Stimulated activated CD4-positive, alpha-beta T cell treated with anti-CD3 and anti-CD28 coated beads, Interleukin-12 subunit alpha, Interleukin-12 subunit beta, amount 100 ng/mL, for 4 hours (primary cell): ENCODE data around the gene FLT4.
"Not testable (repeated sequence)": the region's sequence is repeated elsewhere in the genome, so short reads cannot be mapped to it uniquely, and the experiment has no call there.

Experiments used
- DNase-seq: peaks from one replicate; pipeline ENCODE4 v3.0.0-alpha.2; 2020

The FLT4 gene

DNA sequence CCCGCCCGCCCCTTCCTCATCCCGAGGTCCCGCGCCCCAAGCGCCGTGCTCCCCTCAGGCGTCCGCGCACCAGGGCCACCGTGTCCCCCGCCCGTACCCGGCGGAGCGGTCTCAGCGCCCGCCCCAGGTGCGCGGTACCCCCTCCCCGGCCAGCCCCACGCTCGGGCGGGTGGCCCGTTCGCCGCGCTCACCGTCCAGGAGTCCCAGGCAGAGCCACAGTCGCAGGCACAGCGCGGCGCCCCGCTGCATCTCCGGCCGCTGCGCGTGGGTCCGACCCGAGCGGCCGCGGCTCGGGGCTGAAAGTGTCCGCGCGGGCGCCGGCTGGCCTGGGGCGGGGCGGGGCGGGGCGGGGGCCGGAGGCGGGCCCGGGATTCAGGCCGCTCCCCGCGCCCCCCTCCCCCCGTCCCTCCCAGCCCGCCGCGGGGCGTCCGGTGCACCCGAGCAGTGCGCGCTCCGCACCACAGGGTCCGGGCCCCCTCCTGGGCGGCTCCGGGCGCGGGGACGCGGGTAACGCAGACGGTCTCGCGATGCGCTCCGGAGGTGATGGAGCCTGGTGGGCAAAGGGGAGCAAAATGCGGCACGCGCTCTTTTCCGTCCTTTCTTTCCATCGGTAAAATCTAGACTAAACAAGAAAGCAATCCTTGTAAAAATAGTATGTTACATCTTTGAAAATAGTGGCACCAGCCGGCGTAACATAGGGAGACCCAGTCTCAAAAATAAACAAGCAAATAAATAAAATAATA, at the start of gene FLT4:
FLT4 (minus strand) TSS at position 304 of the 743 bp plus-strand sequence; CDS start at position 249, 55 bp downstream.
- no peak for DNase-seq

DNA sequence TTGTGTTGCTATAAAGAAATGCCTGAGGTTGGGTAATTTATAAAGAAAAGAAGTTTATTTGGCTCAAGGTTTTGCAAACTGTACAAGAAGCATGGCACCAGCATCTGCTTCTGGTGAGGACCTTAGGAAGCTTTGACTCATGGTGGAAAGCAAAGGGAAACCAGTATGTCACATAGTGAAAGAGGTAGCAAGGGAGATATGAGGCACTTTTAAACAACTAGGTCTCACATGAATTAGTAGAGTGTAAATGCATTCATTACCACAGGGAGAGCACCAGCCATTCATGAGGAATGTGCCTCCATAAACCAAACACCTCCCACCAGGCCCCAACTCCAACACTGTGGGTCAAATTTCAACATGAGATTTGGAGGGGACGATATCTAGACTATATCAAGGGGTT, 49.6 kb upstream of the FLT4 start:
- no peak for DNase-seq

DNA sequence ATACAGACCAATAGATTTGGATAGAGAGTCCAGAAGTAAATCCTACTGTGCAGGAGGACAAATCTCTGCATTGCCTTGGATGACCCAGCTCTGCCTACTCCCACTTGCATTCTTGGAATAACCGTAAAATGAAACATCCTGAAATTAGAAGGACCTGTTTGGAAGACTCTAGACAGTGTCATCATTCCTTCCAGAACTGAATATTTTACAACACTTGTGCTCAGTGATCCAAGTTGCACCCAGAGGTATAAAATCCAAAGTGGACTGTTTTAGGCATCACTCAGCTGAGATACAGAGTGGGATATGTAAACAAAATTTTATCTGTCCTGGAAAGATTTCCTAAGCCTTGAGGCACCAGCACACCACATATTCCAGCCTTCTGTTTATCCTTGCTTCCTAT, 46.7 kb upstream of the FLT4 start:
- DNase-seq, result no peak

DNA sequence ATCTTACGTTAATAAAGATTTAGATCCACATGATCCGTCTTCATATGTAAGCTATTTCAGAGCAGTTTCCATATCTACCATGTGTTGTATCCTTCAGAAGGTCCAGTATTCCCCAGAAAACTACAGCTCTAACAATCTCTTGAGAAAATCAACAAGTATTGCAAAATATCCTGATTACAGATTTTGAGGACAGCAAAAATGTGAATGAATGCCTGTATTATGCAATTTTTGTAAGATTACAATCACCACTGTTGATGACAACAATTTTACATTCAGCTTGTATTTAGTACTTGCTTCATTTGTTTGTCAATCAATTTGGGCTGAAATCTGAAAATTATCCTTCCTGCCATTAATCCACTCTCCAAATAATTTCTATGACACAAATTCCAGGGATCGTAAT, 43.0 kb upstream of the FLT4 start:
- no peak for DNase-seq

DNA sequence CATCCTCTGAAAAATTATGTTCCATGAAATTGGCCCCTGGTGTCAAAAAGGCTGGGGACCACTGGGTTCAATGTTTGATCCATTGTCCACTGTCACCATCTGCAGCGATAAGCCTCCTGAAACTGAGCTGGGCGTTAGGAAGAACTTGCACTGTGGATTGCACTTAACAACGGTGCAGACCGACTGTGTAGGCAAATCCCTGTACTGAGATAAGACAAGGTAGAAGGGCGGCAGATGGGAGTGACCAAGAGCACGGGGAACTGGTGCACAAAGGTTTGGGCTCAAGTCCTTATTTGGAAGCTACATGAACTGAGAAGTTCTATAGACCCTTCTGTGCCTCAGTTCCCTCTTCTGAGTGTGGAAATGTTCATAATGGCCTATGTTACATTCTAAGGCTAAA, 41.6 kb upstream of the FLT4 start:
- DNase-seq, result no peak

DNA sequence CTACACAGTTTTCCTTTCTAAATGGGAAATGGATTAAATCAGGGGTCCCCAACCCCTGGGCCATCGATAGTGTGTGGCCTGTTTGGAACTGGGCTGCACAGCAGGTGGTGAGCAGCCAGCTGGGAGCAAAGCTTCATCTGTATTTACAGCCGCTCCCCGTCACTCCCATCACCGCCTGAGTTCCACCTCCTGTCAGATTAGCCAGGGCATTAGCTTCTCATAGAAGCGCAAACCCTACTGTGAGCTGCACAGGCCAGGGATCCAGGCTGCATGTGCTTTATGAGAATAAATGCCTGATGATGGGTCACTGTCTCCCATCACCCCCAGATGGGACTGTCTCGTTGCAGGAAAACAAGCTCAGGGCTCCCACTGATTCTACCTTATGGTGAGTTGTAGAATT, 41.2 kb upstream of the FLT4 start:
- no peak for DNase-seq

DNA sequence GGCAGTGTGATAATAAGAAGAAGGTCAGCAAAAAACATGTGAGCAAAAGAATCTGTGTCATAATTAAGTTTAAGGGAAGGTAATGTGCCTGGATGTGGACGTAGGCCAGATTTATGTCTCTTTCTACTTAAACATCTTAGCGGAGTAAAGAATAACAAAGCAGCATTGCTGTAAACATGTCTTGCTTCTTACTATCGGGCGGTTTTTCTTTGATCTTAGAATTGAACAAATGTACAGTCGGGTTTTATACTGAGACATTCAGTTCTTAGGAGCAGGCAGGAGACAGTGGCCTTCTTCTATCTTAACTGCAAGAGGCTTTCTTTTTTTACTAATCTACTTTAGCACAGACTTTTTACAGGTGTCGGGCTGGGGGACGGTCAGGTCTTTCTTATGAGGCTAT, 40.4 kb upstream of the FLT4 start:
- DNase-seq, result no peak

DNA sequence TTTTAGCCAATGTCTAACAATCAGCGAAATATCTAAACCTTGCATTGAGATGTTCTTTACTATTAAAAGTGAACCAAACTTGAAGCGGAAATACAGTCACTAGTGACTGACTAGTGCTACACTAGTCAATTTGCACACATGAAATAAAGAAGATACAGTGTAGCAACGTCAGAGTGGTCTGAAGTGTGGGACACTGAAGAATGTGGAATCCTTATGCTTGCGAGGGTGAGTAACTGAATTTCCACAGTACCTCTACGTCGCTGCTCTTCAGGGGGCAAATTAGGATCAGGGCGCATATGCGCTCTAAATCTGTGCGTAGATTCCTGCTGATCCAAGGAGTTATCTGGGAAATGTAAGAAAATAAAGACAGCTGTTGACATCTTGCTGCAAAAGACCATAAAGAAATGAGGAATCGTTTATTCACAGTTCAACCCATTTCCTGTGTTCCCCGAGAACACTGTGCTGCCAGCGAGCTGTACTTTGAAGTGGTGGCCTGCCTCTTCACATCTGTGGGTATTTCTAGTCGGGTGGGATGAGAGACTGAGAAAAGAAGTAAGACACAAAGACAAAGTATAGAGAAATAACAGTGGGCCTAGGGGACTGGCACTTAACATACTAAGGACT, 39.8 kb upstream of the FLT4 start:
- no peak for DNase-seq

DNA sequence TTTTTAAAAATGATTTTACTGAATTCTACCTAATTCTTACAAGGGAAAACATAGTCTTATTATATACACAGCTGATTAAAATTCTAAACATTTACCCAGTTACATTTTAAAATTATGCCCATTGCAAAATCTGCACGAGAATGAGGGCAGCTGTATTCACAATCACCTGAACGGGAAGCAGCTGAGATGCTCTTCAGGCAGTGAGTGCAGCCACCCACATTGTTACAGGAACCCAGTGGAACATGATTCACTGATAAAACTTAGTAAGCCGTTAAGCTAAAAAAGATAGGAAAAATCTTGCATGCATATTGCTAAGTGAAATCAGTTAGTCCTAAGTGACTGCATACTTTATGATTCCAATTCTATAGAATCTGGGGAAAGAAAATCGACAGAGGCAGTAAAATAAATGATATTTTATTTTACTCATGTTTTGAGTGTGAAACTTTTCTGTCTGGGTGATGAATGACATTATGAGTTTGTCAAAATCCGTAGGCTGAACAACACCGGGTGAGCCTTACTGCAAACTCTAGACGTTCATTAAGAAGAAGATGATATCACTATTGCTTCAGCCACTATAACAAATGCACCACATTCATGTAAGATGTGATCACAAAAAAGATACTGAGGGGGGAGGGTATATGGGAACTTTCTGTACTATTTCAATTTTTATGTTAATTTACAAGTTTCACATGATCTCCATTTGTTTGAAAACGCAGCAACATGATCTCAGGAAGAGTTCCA, 39.1 kb upstream of the FLT4 start:
- DNase-seq, result no peak

DNA sequence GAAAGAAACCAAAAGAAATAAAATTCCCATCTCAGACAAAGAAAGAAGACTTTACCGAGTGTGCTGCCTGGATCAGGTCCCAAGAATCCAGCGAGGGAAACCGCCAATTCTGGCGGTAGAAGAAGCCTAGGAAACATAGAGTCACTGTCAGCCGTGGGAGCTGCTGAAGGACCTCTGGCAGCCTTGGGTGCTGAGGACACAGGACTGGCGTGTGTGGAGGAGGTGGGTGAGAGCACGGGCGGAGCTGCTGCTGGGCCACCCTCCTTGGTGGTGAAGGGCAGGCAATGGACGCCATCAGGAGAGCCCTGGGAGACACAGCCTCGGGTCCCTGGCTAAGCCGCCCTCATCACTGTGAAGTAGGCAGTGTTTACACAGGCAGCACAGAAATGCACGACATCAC, 37.4 kb upstream of the FLT4 start:
- not testable (repeated sequence) for DNase-seq

DNA sequence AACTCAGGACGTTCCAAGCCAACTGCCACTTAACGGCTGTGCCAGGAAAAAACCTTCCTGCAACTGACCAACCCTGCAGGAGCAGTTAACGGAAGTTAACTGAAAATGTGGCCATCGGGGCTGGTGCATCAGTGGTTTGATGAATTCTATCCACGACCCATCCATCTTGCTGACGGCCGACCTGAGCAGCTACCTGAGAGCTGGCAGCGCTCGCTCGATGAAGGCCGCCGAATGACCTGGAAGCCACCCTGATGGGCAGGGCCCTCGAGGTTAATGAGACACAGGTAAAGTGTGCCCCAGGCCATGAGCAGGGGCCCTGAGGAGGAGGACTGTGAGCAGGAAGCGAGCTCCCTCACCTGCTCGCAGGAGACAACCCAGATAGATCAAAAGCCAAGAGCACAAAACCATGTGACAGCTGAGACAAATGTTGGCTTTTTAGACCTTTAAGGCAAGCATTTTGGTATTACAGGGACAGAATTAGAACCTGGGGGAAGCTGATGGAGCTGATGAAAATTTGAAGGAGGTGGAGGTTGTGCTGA, 35.3 kb upstream of the FLT4 start:
- no peak for DNase-seq

DNA sequence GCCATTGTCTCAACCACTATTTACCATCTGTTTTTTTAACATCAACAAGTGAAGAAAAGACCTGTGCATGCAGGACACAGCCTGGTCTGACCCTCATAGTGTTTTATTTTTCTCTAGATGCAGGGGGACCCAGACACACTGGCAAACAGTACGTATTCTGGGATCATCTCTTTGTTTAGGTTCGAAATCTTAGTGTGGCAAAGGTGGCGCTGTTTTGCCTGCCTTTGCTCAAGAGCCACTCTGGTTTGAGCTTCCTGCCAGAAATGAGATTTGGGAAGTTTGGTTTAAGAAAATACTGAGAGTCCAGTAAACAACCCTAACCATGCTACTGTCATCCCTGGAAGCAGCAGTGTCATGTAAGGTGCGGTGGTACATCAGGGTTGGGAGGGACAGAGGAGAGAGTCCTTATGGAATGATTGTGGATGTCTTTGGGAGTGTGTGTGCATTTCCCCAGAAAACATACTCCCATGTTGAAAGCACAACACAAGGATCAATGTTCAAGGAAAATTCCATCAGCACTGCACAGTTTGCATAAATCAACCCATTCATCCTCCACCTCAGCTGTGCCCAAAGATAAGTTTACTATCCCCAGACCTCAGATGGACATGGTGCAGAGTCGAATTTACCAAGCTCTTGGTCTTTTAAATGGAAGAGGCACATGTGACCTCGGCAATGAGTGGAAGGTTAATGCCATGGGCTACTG, 34.0 kb upstream of the FLT4 start:
- DNase-seq, result no peak

DNA sequence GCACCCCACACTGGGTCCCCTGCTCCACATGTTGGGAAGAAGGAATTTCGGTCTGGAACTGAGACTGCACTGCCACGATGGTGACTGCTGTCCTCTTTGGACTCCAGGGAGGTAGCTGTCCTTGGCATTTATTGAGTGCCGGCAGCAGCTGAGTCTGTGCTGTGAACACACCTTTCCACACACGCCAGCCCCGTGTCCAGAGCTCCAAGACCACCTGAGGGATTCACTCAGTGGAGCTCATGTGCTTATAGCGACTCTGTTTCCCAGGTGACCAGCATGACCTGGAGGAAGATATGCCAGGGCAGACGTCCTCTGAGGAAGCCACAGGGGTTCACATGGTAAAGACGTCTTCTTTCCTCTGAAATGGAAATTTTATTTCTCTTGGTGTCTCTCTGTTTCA, 33.2 kb upstream of the FLT4 start:
- DNase-seq, result no peak

DNA sequence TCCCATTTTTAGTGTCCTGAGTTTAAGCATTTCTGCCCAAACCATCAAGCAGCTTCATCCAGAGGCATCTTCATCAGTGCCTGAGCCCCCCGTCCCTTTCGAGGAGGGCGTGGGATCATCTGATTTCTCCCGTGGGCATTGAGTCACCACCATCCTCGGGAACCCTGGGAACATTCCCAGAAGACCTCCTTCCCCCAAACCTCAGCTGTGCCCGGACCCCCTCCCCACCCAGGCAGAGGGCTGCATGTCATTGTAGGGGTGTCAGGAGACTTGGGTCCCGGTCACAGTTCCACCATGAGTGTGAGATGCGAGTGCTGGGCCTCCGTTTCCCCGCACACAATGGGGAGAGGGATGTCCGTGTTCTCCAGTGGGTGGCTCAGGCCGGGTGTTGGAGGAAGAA, 32.6 kb upstream of the FLT4 start:
- not testable (repeated sequence) for DNase-seq

DNA sequence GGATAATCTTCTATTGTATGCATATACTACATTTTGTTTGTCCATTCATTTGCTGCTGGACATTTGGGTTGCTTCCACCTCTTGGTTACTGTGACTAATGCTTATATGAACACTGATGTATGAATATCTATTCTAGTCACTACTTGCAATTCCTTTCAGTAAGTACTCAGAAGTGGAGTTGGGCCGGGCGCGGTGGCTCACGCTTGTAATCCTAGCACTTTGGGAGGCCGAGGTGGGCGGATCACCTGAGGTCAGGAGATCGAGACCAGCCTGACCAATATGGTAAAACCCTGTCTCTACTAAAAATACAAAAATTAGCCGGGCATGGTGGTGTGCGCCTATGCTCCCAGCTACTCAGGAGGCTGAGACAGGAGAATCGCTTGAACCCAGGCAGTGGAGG, 28.9 kb upstream of the FLT4 start:
- DNase-seq, result not testable (repeated sequence)

DNA sequence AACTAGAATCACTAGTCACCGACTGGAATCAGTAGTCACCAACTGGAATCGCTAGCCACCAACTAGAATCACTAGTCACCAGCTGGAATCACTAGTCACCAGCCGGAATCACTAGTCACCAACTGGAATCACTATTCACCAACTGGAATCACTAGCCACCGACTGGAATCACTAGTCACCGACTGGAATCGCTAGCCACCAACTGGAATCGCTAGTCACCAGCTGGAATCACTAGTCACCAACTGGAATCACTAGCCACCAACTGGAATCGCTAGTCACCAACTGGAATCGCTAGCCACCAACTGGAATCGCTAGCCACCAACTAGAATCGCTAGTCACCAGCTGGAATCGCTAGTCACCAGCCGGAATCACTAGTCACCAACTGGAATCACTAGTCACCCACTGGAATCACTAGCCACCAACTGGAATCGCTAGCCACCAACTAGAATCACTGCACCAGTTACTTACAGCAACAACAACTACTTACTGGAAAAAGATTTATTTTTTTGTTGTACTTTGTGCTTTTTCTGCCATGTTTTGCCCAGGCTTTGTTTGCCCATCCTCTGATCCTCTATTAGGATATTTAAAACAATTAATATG, 25.7 kb upstream of the FLT4 start:
- DNase-seq, result no peak

DNA sequence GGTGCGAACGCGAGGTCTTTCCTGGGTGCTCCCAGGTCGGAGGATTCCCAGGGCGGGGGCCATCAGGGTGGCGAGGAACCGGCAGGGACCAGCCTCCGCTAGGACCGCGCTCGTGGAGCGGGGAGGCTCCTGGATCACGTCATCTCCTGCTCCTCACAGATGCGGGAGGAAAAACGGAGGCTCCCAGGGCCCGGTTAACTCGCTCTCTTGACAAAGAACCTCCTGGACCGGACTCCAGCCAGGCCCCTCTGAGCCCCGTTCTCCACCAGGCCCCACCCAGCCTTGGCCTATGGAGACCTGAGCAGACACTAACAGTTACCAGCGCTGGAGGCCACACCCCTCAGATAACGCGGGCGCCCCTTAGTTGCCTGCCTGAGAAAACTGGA, 24.7 kb upstream of the FLT4 start:
- not testable (repeated sequence) for DNase-seq

DNA sequence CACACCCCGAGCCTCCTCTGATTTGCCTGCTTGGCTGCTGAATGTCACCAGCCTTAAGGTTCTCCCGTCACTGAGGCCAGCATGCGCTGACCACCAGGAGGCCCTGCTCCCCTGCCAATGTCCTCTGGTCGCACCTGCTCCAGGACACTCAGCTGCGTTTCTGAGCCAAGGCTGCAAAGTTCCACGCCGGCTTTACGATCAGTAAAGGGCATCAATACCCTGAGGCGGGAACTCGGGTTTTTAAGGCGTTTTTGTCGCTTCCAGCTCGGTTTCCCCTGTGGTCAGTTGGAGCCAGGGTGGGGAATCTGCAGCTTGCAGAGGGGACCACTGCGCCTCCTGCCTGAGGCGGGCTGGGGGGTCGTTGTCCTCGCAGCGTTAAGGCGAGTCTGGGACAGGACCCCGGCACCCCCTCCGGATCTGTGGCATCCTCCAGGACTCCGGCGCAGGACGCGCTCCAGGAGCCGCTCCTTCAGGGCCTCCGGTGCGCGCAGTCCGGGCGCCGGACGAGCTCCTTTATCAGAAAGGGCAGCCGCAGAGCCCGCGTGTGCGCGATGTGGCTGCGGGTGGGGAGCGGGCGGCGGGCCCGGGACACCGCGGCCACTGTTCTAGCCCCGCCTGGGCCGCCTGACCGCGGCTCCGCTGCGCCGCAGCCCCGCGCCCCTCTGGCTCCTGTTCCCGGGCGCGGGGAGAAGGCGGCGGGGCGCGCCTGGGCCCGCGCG, 24.1 kb upstream of the FLT4 start:
- DNase-seq, result no peak

DNA sequence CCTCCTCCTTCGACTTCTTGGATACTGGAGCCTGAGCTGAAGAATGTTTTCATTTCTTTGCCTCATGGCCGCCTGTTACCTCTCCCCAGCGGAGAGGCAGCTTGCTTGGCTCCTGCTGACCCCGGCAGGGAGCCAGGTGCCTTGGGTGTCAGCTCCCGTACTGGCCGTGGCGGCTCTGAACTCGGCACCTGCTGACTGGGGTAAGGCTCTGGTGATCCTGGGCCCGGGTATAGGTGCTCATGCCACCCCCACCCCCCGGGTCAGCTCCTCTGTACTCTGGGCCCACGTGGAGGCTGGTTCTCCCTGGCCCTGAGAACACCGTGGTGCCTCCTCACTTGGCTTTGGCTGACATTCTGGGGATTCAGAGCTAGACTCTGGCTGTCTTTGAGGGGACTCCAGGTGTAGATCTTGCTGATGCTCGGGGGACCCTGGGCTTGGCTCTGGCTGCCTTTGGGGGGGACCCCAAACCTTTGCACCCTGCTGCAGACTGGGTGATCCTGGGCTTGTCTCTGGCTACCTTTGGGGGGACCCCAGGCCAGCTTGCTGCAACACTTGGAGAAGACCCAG, 22.6 kb upstream of the FLT4 start:
- DNase-seq, result not testable (repeated sequence)

DNA sequence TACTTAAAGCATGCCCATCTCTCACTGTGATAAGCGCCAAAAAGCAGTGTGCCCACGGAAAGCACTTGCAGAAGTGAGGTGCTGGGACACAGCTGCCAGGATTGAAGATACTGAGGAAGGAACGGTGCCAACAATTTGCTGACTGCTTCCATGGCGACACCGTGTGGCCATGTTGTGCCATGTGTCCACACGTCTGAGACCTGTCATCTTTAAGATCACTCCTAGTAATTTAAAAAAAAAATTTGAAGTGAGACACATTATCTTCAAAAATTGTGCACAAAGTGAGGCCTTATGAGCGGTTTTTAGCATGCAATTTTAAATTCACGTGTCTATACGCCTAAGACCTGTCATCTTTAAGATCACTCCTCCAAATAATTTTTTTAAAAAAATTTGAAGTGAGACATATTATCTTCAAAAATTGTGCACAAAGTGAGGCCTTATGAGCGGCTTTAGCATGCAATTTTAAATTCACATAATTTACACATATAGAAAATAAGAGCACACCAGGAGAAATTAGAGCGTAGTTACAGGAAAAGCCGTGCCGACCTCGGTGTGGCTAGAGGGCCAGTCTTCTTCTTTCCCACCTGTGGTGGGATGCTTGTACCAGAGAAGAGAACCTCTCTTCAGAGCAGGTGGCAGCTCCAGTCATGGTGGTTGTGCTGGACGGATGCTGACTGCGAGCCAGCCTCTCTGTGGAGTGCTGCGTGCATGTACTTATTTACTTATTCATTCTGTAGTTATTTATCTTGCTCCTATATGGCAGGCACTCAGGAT, 21.4 kb upstream of the FLT4 start:
- DNase-seq, result peak; percentile 48

DNA sequence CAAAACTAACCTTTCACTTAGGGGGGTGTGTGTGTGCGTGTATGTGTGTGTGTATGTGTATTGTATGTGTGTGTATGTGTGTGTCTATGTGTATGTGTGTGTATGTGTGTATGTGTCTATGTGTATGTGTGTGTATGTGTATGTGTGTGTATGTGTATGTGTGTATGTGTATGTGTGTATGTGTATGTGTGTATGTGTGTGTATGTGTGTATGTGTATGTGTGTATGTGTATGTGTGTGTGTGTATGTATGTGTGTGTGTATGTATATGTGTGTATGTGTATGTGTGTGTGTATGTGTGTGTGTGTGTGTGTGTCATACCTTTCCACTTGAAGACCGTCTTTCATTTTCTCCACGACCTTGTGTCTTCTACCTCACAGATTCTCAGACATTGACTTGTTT, 20.8 kb upstream of the FLT4 start:
- no peak for DNase-seq
